Astrocyte (in vitro differentiated cells and primary cell): ENCODE results near the gene SLC25A47.

ENCODE experiments used
- EZH2 ChIP-seq: IDR thresholded peaks from 2 replicates; pipeline ENCODE4 v1.6.1; 2012; ENCODE audit warnings: mild to moderate bottlenecking, low read length, inconsistent platforms; ENCODE audit not compliant: insufficient read depth
- TF ChIP-seq, protein P1 (sequence below): IDR thresholded peaks from 2 replicates; pipeline ENCODE4 v1.5.1; 2011; ENCODE audit warnings: low read depth, mild to moderate bottlenecking, inconsistent platforms, low read length, moderate library complexity; ENCODE audit not compliant: insufficient read depth

DNA sequence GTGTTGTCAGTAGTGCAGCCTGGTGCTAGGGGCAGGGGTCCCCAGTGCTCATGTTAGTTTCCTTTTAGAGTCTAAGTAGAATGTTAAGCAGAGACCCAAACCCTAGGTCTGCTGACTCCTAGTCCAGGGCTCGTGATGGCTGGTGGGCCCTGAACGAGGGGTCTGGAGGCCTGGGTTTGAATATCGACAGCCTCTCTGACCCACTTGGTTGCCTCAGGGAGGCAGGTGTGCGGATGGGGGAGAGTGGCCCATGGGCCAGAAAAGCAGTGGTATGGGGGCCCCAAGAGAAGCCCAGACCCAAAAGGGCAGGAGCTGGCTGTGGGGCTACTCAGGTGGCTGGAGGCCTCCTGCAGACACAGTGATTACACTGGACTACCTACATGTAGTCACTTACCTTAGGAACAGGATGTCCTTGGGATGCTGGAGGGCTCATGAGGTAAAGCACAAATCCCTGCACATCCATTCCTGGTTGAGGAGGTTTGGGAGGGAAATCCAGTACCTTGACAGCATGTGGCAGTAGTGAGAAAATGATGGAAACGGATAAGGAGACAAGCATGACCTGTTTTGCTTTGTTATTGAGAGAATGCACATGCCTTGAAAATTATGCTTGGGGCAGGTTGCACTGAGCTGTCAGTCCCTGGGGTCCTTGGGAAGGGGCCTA, 15.2 kb upstream of the SLC25A47 start:
- no peak for TF ChIP-seq EZH2
- TF ChIP-seq, protein P1, sequence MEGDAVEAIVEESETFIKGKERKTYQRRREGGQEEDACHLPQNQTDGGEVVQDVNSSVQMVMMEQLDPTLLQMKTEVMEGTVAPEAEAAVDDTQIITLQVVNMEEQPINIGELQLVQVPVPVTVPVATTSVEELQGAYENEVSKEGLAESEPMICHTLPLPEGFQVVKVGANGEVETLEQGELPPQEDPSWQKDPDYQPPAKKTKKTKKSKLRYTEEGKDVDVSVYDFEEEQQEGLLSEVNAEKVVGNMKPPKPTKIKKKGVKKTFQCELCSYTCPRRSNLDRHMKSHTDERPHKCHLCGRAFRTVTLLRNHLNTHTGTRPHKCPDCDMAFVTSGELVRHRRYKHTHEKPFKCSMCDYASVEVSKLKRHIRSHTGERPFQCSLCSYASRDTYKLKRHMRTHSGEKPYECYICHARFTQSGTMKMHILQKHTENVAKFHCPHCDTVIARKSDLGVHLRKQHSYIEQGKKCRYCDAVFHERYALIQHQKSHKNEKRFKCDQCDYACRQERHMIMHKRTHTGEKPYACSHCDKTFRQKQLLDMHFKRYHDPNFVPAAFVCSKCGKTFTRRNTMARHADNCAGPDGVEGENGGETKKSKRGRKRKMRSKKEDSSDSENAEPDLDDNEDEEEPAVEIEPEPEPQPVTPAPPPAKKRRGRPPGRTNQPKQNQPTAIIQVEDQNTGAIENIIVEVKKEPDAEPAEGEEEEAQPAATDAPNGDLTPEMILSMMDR: no peak
